HEK293 (cell line): ENCODE measurements around the gene TMEM125.

Experiments
- CTCF ChIA-PET: fragments of 350-600 bp; formaldehyde crosslinking; extraction: SDS; loops from one replicate; lab custom pipeline; 2021; ENCODE audit warnings: antibody characterized with exemption; lab: Yijun Ruan, JAX
- POLR2A ChIA-PET: fragments of 300-600 bp; formaldehyde crosslinking; extraction: SDS; loops from one replicate; lab custom pipeline; 2020; ENCODE audit warnings: antibody characterized with exemption, inconsistent platforms; lab: Yijun Ruan, JAX
- H3K27ac ChIP-seq: fragments of 200-500 bp; sonication (Bioruptor generic); 2 replicates; pipeline ENCODE4 v1.5.1; 2014; ENCODE audit warnings: low read depth, low read length, control low read depth, inconsistent platforms; ENCODE audit errors: extremely low read depth
- H3K36me3 ChIP-seq, 2 experiments: fragments of 200-500 bp in 1 of 2; sonication (Bioruptor generic) in 1 of 2; 1 replicate in 1 of 2; 2 replicates in 1 of 2; pipeline ENCODE4 v1.5.1; 2014 to 2017; ENCODE audit warnings: inconsistent platforms in 2 of 2, low read length in 2 of 2; ENCODE audit not compliant: control insufficient read depth in 2 of 2, insufficient read depth in 1 of 2
- H3K4me1 ChIP-seq: fragments of 200-500 bp; sonication (Bioruptor generic); 2 replicates; pipeline ENCODE4 v1.5.1; 2014; ENCODE audit warnings: mild to moderate bottlenecking, low read length, inconsistent platforms; ENCODE audit not compliant: control insufficient read depth, insufficient read depth
- H3K4me3 ChIP-seq: 2 replicates; pipeline ENCODE4 v1.5.1; 2011; ENCODE audit warnings: low read depth, mild to moderate bottlenecking, control low read depth, low read length, moderate library complexity
- H3K9me3 ChIP-seq: fragments of 200-500 bp; sonication (Bioruptor generic); 2 replicates; pipeline ENCODE4 v1.5.1; 2014; ENCODE audit warnings: low read depth, low read length, inconsistent platforms; ENCODE audit not compliant: control insufficient read depth, insufficient read depth
- BCL11B ChIP-seq: fragments of 450-650 bp; formaldehyde crosslinking; IDR thresholded peaks from 2 replicates; pipeline ENCODE4 v1.5.1; 2016; ENCODE audit warnings: low read depth, missing biosample characterization, missing genetic modification characterization
- GFI1B ChIP-seq: fragments of 450-650 bp; formaldehyde crosslinking; IDR thresholded peaks from 2 replicates; pipeline ENCODE4 v1.5.1; 2016; ENCODE audit warnings: missing biosample characterization, missing genetic modification characterization
- GLI2 ChIP-seq: fragments of 450-650 bp; formaldehyde crosslinking; IDR thresholded peaks from 2 replicates; pipeline ENCODE4; 2017; ENCODE audit warnings: missing biosample characterization, missing genetic modification characterization, low read depth, borderline replicate concordance
- GLIS1 ChIP-seq: fragments of 450-650 bp; formaldehyde crosslinking; IDR thresholded peaks from 2 replicates; pipeline ENCODE4 v1.5.1; 2016; ENCODE audit warnings: missing biosample characterization, missing genetic modification characterization
- HOXC10 ChIP-seq: sonication (generic); formaldehyde crosslinking; IDR thresholded peaks from 2 replicates; pipeline ENCODE4 v1.8.1; 2023; ENCODE audit warnings: mild to moderate bottlenecking, missing genetic modification reagents
- KLF10 ChIP-seq: fragments of 450-650 bp; IDR thresholded peaks from 2 replicates; pipeline ENCODE4 v1.5.1; 2018; ENCODE audit warnings: missing biosample characterization, mild to moderate bottlenecking, missing genetic modification characterization
- KLF8 ChIP-seq: fragments of 450-650 bp; formaldehyde crosslinking; IDR thresholded peaks from 2 replicates; pipeline ENCODE4 v1.5.1; 2016; ENCODE audit warnings: missing biosample characterization, missing genetic modification characterization
- PRDM1 ChIP-seq: fragments of 450-650 bp; formaldehyde crosslinking; IDR thresholded peaks from 2 replicates; pipeline ENCODE4; 2016; ENCODE audit warnings: missing biosample characterization, missing genetic modification characterization
- REPIN1 ChIP-seq: fragments of 450-650 bp; formaldehyde crosslinking; IDR thresholded peaks from 2 replicates; pipeline ENCODE4 v1.5.1; 2017; ENCODE audit warnings: missing biosample characterization, missing genetic modification characterization, low read depth
- SETDB1 ChIP-seq: IDR thresholded peaks from one replicate; pipeline ENCODE4 v1.6.1; 2017; ENCODE audit warnings: mild to moderate bottlenecking, low read length, moderate library complexity, mixed read lengths; ENCODE audit not compliant: insufficient read length
- SP7 ChIP-seq: fragments of 450-650 bp; formaldehyde crosslinking; IDR thresholded peaks from 2 replicates; pipeline ENCODE4 v1.5.1; 2016; ENCODE audit warnings: missing biosample characterization, missing genetic modification characterization
- YY1 ChIP-seq: fragments of 450-650 bp; formaldehyde crosslinking; IDR thresholded peaks from 2 replicates; pipeline ENCODE4 v1.5.1; 2018; ENCODE audit warnings: missing biosample characterization, missing genetic modification characterization
- ZBTB17 ChIP-seq: fragments of 450-650 bp; formaldehyde crosslinking; IDR thresholded peaks from 2 replicates; pipeline ENCODE4 v1.5.1; 2016; ENCODE audit warnings: missing biosample characterization, missing genetic modification characterization
- ZBTB21 ChIP-seq: fragments of 450-650 bp; formaldehyde crosslinking; IDR thresholded peaks from 2 replicates; pipeline ENCODE4 v1.5.1; 2017; ENCODE audit warnings: missing biosample characterization, missing genetic modification characterization
- ZNF112 ChIP-seq: fragments of 450-650 bp; formaldehyde crosslinking; IDR thresholded peaks from 2 replicates; pipeline ENCODE4 v1.5.0; 2017; ENCODE audit warnings: missing biosample characterization, missing genetic modification characterization
- ZNF114 ChIP-seq: fragments of 450-650 bp; formaldehyde crosslinking; IDR thresholded peaks from 2 replicates; pipeline ENCODE4 v1.5.0; 2017; ENCODE audit warnings: missing biosample characterization, missing genetic modification characterization
- ZNF140 ChIP-seq: fragments of 450-650 bp; formaldehyde crosslinking; IDR thresholded peaks from 2 replicates; pipeline ENCODE4 v1.5.1; 2016; ENCODE audit warnings: missing biosample characterization, missing genetic modification characterization
- ZNF174 ChIP-seq: fragments of 450-650 bp; formaldehyde crosslinking; IDR thresholded peaks from 2 replicates; pipeline ENCODE4 v1.5.0; 2017; ENCODE audit warnings: missing biosample characterization, mild to moderate bottlenecking, missing genetic modification characterization
- ZNF354C ChIP-seq: fragments of 450-650 bp; formaldehyde crosslinking; IDR thresholded peaks from 2 replicates; pipeline ENCODE4 v1.5.1; 2016; ENCODE audit warnings: missing biosample characterization, missing genetic modification characterization, low read depth, borderline replicate concordance
- ZNF366 ChIP-seq: fragments of 450-650 bp; formaldehyde crosslinking; conservative IDR thresholded peaks from 2 replicates; pipeline ENCODE4 v1.5.1; 2016; ENCODE audit warnings: missing biosample characterization, missing genetic modification characterization
- ZNF423 ChIP-seq: fragments of 450-650 bp; formaldehyde crosslinking; IDR thresholded peaks from 2 replicates; pipeline ENCODE4 v1.5.1; 2016; ENCODE audit warnings: missing biosample characterization, missing genetic modification characterization
- ZNF473 ChIP-seq: fragments of 450-650 bp; formaldehyde crosslinking; IDR thresholded peaks from 2 replicates; pipeline ENCODE4 v1.5.1; 2017; ENCODE audit warnings: missing biosample characterization, missing genetic modification characterization
- ZNF510 ChIP-seq: fragments of 450-650 bp; formaldehyde crosslinking; IDR thresholded peaks from 2 replicates; pipeline ENCODE4 v1.5.1; 2018; ENCODE audit warnings: mild to moderate bottlenecking, missing genetic modification characterization, missing biosample characterization; ENCODE audit not compliant: insufficient replicate concordance
- ZNF626 ChIP-seq: fragments of 450-650 bp; sonication (Bioruptor Pico); formaldehyde crosslinking; IDR thresholded peaks from 2 replicates; pipeline ENCODE4 v1.5.1; 2018; ENCODE audit warnings: missing biosample characterization, missing genetic modification characterization, inconsistent platforms
- ZXDB ChIP-seq: fragments of 450-650 bp; formaldehyde crosslinking; IDR thresholded peaks from 2 replicates; pipeline ENCODE4 v1.5.1; 2016; ENCODE audit warnings: missing biosample characterization, missing genetic modification characterization
- TF ChIP-seq, protein P1 (sequence below): sonication (generic); formaldehyde crosslinking; IDR thresholded peaks from 2 replicates; pipeline ENCODE4 v1.8.1; 2022; ENCODE audit warnings: mild to moderate bottlenecking, moderate library complexity, missing genetic modification reagents
- TF ChIP-seq, protein P2 (sequence below): IDR thresholded peaks from 2 replicates; pipeline ENCODE4 v1.6.1; 2011; ENCODE audit warnings: mild to moderate bottlenecking, low read depth, low read length, borderline replicate concordance
- TF ChIP-seq, protein P3 (sequence below): fragments of 450-650 bp; formaldehyde crosslinking; IDR thresholded peaks from 2 replicates; pipeline ENCODE4 v1.5.1; 2016; ENCODE audit warnings: missing biosample characterization, missing genetic modification characterization
- TF ChIP-seq, protein P4 (sequence below): fragments of 450-650 bp; formaldehyde crosslinking; IDR thresholded peaks from 2 replicates; pipeline ENCODE4 v1.5.1; 2016; ENCODE audit warnings: missing biosample characterization, missing genetic modification characterization

Gene TMEM125

DNA sequence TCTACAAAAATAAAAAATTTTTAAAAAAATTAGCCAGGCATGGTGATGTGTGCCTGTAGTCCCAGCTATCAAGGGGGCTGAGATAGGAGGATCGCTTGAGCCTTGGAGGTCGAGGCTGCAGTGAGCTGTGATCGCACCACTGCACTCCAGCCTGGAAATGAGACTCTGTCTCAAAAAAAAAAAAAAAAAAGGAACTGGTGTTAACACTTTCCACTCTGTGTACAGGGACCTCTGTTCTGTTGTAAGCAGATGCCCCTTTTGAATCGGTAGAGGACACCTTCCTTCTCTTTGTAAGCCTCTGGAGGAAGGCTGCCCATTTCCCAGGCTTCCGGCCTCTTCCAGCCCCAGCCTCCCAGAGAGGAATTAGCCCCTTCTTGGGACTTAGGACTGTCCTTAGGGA lies 22.9 kb downstream of the TMEM125 start (continued):
- TF ChIP-seq GLI2 (tag by site-specific recombination) (no peak), ZNF626 (no peak), ZNF510 (tag by site-specific recombination) (no peak)
- TF ChIP-seq, protein P1, sequence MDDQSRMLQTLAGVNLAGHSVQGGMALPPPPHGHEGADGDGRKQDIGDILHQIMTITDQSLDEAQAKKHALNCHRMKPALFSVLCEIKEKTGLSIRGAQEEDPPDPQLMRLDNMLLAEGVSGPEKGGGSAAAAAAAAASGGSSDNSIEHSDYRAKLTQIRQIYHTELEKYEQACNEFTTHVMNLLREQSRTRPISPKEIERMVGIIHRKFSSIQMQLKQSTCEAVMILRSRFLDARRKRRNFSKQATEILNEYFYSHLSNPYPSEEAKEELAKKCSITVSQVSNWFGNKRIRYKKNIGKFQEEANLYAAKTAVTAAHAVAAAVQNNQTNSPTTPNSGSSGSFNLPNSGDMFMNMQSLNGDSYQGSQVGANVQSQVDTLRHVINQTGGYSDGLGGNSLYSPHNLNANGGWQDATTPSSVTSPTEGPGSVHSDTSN (CRISPR knock-in tag): no peak

DNA sequence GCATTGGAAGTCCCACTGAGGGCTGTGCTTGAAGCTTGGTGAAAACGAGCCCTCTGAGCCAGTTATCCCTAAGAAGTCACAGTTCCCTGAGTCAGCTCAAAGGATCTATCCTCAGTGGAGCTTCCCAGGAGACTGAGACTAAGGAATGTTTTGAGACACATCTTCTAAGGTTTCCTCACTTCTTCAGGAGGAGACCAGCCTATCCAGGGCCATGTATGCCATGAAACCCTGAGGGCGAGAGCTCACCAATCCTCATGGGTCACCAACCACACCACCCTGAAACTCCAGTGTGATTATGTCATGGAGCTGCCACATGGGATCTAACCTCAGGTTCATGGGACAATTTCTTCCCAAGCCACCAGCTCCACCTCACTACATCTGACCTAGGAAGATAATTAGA lies 23.4 kb downstream of the TMEM125 start:
- Histone ChIP-seq H3K9me3 (no peaks in the 10 kb centered on the region), H3K4me1 (peaks cover 4% of the 10 kb centered on the region), H3K27ac (no peak overlapping the region), H3K4me3 (no peak overlapping the region), H3K36me3 (no peaks in the 10 kb centered on the region)
- CTCF ChIA-PET: interaction anchor here (0.6 kb wide), 1 partner anchor 10 kb away, joined by 3 read pairs; no protein-coding TSS in a partner anchor
- TF ChIP-seq YY1 (tag by site-specific recombination) (no peak), KLF10 (tag by site-specific recombination) (no peak), REPIN1 (tag by site-specific recombination) (no peak), ZNF354C (tag by site-specific recombination) (no peak), SP7 (tag by site-specific recombination) (no peak), ZNF423 (tag by site-specific recombination) (no peak), ZNF140 (tag by site-specific recombination) (no peak), ZNF112 (tag by site-specific recombination) (no peak), ZNF114 (no peak), GFI1B (tag by site-specific recombination) (no peak)
- TF ChIP-seq, protein P2, sequence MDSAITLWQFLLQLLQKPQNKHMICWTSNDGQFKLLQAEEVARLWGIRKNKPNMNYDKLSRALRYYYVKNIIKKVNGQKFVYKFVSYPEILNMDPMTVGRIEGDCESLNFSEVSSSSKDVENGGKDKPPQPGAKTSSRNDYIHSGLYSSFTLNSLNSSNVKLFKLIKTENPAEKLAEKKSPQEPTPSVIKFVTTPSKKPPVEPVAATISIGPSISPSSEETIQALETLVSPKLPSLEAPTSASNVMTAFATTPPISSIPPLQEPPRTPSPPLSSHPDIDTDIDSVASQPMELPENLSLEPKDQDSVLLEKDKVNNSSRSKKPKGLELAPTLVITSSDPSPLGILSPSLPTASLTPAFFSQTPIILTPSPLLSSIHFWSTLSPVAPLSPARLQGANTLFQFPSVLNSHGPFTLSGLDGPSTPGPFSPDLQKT: no peak
- POLR2A ChIA-PET: no interaction called here

DNA sequence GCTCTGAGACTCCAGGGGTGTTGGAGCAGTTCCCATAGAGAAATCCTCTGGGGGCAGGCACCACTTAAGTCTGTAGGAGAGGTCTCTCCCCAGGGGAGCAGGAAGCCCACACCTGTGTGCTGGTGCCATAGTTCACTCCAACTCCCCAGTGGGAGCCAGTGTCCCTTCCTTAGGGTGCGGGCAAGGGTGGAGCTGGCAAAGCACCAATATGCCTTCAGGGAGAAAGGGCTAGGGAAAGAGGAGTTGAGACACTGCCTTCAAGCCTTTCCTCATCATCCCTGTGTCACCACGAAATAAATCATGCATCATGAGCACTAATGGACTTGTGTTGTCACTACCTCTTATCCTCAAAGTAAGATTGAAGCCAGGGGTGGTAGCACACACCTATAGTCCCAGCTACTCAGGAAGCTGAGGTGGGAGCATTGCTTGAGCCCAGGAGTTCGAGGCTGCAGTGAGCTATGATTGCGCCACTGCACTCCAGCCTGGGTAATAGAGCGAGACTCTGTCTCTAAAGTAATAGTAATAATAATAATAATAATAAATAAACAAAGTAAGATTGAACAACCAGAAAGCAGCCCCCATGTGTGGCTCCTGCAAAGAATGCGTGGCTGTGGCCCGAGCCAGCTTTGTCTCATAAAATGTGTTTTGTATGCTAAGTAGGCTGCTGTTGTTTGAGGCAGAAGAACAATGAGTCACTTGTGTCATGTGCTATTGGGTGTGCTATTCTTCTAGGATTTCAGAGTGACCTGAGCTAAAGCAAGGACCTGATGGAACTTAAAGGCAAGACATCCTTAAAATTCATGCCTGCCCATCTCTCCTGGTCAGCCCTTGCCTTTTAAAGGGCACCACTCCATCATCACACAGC lies 24.3 kb downstream of the TMEM125 start:
- Histone ChIP-seq H3K9me3 (no peaks in the 10 kb centered on the region), H3K27ac (no peak overlapping the region), H3K4me3 (no peak overlapping the region), H3K4me1 (peaks cover 4% of the 10 kb centered on the region), H3K36me3 (no peaks in the 10 kb centered on the region)
- ChIA-PET POLR2A (no interaction called here), CTCF (interaction anchor here (0.6 to 1.2 kb wide), 4 partner anchors 8 to 54 kb away, joined by 3 to 5 read pairs (median 4); partner anchors contain the start of gene C1orf210)
- TF ChIP-seq SETDB1: no peak
- peak; percentile 52; the same call in 1 of the 2 replicates for TF ChIP-seq ZBTB17 (tag by site-specific recombination)
- no peak for TF ChIP-seq ZNF473 (tag by site-specific recombination)
- 0 out of 2 replicates have a peak, but pooled peaks have one; percentile 29 for TF ChIP-seq ZNF366 (tag by site-specific recombination)
- TF ChIP-seq, protein P3, sequence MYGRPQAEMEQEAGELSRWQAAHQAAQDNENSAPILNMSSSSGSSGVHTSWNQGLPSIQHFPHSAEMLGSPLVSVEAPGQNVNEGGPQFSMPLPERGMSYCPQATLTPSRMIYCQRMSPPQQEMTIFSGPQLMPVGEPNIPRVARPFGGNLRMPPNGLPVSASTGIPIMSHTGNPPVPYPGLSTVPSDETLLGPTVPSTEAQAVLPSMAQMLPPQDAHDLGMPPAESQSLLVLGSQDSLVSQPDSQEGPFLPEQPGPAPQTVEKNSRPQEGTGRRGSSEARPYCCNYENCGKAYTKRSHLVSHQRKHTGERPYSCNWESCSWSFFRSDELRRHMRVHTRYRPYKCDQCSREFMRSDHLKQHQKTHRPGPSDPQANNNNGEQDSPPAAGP (tag by site-specific recombination): peak; percentile 97
- TF ChIP-seq ZNF174 (tag by site-specific recombination): no peak
- no peak for TF ChIP-seq ZXDB (tag by site-specific recombination)
- TF ChIP-seq BCL11B: no peak
- TF ChIP-seq PRDM1 (tag by site-specific recombination): no peak
- TF ChIP-seq KLF8 (tag by site-specific recombination): 0 out of 2 replicates have a peak, but pooled peaks have one; percentile 39
- TF ChIP-seq, protein P4, sequence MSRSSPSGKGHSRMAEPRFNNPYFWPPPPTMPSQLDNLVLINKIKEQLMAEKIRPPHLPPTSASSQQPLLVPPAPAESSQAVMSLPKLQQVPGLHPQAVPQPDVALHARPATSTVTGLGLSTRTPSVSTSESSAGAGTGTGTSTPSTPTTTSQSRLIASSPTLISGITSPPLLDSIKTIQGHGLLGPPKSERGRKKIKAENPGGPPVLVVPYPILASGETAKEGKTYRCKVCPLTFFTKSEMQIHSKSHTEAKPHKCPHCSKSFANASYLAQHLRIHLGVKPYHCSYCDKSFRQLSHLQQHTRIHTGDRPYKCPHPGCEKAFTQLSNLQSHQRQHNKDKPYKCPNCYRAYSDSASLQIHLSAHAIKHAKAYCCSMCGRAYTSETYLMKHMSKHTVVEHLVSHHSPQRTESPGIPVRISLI: no peak
- no peak for TF ChIP-seq ZBTB21 (tag by site-specific recombination)
- TF ChIP-seq HOXC10: no peak
- peak; percentile 81 for TF ChIP-seq GLIS1
